M059J (cell line): ENCODE data around the gene RAB8A. TPM values are rescaled to one million over a fixed set of nuclear protein-coding genes. Genes with fewer than 3 reads are reported as not detected.
"Not testable (repeated sequence)": the region's sequence is repeated elsewhere in the genome, so short reads cannot be mapped to it uniquely, and the experiment has no call there.

ENCODE experiments used
- DNase-seq: peaks from one replicate; pipeline ENCODE4 v3.0.0-alpha.2; 2012; ENCODE audit warnings: low read depth
- total RNA-seq: library from RNA; depleted of rRNA; stranded (reverse); fragments of >200 nt; shearing (Covaris generic); gene quantifications from 2 replicates; pipeline ENCODE4 v1.2.3, GENCODE V29; 2014

The RAB8A gene
- total RNA-seq, 1 experiment from 2014 or later = 110 TPM

GRCh38 chr19:16078759-16079707, 32.7 kb upstream of the RAB8A start:
- DNase-seq = peak; percentile 97

GRCh38 chr19:16084067-16084685, 27.5 kb upstream of the RAB8A start:
- DNase-seq = no peak

- DNase-seq = peak; percentile 50
Observed at GRCh38 chr19:16085115-16085514, 26.6 kb upstream of the RAB8A start.

GRCh38 chr19:16087404-16087803, 24.3 kb upstream of the RAB8A start:
- DNase-seq = not testable (repeated sequence)

- DNase-seq = no peak
Observed at GRCh38 chr19:16087940-16088339, 23.7 kb upstream of the RAB8A start.

GRCh38 chr19:16088351-16089009, 23.2 kb upstream of the RAB8A start:
- DNase-seq = no peak

- no peak for DNase-seq
Observed at GRCh38 chr19:16089010-16089846, 22.5 kb upstream of the RAB8A start.

GRCh38 chr19:16091546-16092475, 19.9 kb upstream of the RAB8A start:
- no peak for DNase-seq

GRCh38 chr19:16094360-16095070, 17.2 kb upstream of the RAB8A start:
- no peak for DNase-seq

GRCh38 chr19:16095071-16095571, 16.6 kb upstream of the RAB8A start:
- no peak for DNase-seq

- DNase-seq = no peak
Observed at GRCh38 chr19:16096280-16096855, 15.3 kb upstream of the RAB8A start.

GRCh38 chr19:16098416-16098768, 13.3 kb upstream of the RAB8A start:
- no peak for DNase-seq

- no peak for DNase-seq
Observed at GRCh38 chr19:16098821-16099220, 12.9 kb upstream of the RAB8A start.

- DNase-seq = peak; percentile 43
Observed at GRCh38 chr19:16099314-16099965, 12.2 kb upstream of the RAB8A start.

GRCh38 chr19:16100524-16100923, 11.2 kb upstream of the RAB8A start:
- no peak for DNase-seq

- DNase-seq = peak; percentile 32
Observed at GRCh38 chr19:16104722-16105121, 7.0 kb upstream of the RAB8A start.

- DNase-seq = peak; percentile 74
Observed at GRCh38 chr19:16106121-16106520, 5.6 kb upstream of the RAB8A start.

- DNase-seq = no peak
Observed at GRCh38 chr19:16111909-16112752, 442 bp downstream of the RAB8A start.
